ENCODE measurements around the gene AOC1.

The AOC1 gene

GRCh38 chr7:150856303-150857275 lies 4.3 kb downstream of the AOC1 start:
- H3K79me2 ChIP-seq (ENCODE audit: insufficient read depth, low read length), result no peaks in the 10 kb centered on the region
- H4K20me1 ChIP-seq (ENCODE audit: insufficient read depth, low read length), result no peaks in the 10 kb centered on the region
- no peaks in the 10 kb centered on the region for H3F3A ChIP-seq (ENCODE audit: insufficient read depth, low read length)
- H3K4me3 ChIP-seq (ENCODE audit: low read depth, low read length, poor library complexity, severe bottlenecking), result no peak overlapping the region
- no peaks in the 10 kb centered on the region for H3K9me3 ChIP-seq (ENCODE audit: low read length)
- no peaks in the 10 kb centered on the region for H3K36me3 ChIP-seq (ENCODE audit: insufficient read depth, low read length)
- TF ChIP-seq EZH2 (IDR thresholded peaks at IDR 0.05; ENCODE audit: borderline replicate concordance, low read length) (no peak), CTCF (IDR thresholded peaks at IDR 0.05; ENCODE audit: low read length) (no peak)
- H3K27ac ChIP-seq (ENCODE audit: low read depth, low read length, poor library complexity, severe bottlenecking), result no peak overlapping the region
- H3K27me3 ChIP-seq (ENCODE audit: insufficient read depth, low read length), result peaks cover 26% of the 10 kb centered on the region; the same call in 1 of the 2 replicates
- H3K4me1 ChIP-seq (ENCODE audit: insufficient read depth, low read length, severe bottlenecking), result no peaks in the 10 kb centered on the region
- H3K4me2 ChIP-seq (ENCODE audit: low read length), result no peak overlapping the region
- H3K9me2 ChIP-seq (ENCODE audit: low read depth, low read length), result no peaks in the 10 kb centered on the region
- H3K9ac ChIP-seq (ENCODE audit: low read length), result no peak overlapping the region
- H2AFZ ChIP-seq (ENCODE audit: low read length), result no peak overlapping the region

- H3K27me3 ChIP-seq (ENCODE audit: insufficient read depth, low read length), result peaks cover 17% of the 10 kb centered on the region; the same call in 1 of the 2 replicates
- H3K79me2 ChIP-seq (ENCODE audit: insufficient read depth, low read length), result no peaks in the 10 kb centered on the region
- H3K4me2 ChIP-seq (ENCODE audit: low read length), result no peak overlapping the region
- no peaks in the 10 kb centered on the region for H3K36me3 ChIP-seq (ENCODE audit: insufficient read depth, low read length)
- H3K9ac ChIP-seq (ENCODE audit: low read length), result no peak overlapping the region
- H2AFZ ChIP-seq (ENCODE audit: low read length), result no peak overlapping the region
- H3K9me3 ChIP-seq (ENCODE audit: low read length), result no peaks in the 10 kb centered on the region
- no peaks in the 10 kb centered on the region for H4K20me1 ChIP-seq (ENCODE audit: insufficient read depth, low read length)
- H3F3A ChIP-seq (ENCODE audit: insufficient read depth, low read length), result no peaks in the 10 kb centered on the region
- no peak for TF ChIP-seq EZH2 (IDR thresholded peaks at IDR 0.05; ENCODE audit: borderline replicate concordance, low read length)
- TF ChIP-seq CTCF (IDR thresholded peaks at IDR 0.05; ENCODE audit: low read length), result no peak
- H3K4me1 ChIP-seq (ENCODE audit: insufficient read depth, low read length, severe bottlenecking), result no peaks in the 10 kb centered on the region
- no peak overlapping the region for H3K4me3 ChIP-seq (ENCODE audit: low read depth, low read length, poor library complexity, severe bottlenecking)
- H3K27ac ChIP-seq (ENCODE audit: low read depth, low read length, poor library complexity, severe bottlenecking), result no peak overlapping the region
- no peaks in the 10 kb centered on the region for H3K9me2 ChIP-seq (ENCODE audit: low read depth, low read length)
Observed at GRCh38 chr7:150857276-150858055, 5.1 kb downstream of the AOC1 start.

GRCh38 chr7:150858236-150859197 lies 6.2 kb downstream of the AOC1 start:
- Histone ChIP-seq H3K9ac (ENCODE audit: low read length) (no peak overlapping the region), H2AFZ (ENCODE audit: low read length) (no peak overlapping the region), H3F3A (ENCODE audit: insufficient read depth, low read length) (no peaks in the 10 kb centered on the region), H3K9me2 (ENCODE audit: low read depth, low read length) (no peaks in the 10 kb centered on the region), H3K9me3 (ENCODE audit: low read length) (no peaks in the 10 kb centered on the region), H3K27ac (ENCODE audit: low read depth, low read length, poor library complexity, severe bottlenecking) (no peak overlapping the region), H3K27me3 (ENCODE audit: insufficient read depth, low read length) (peaks cover 15% of the 10 kb centered on the region; the same call in 1 of the 2 replicates), H3K4me2 (ENCODE audit: low read length) (no peak overlapping the region), H3K4me1 (ENCODE audit: insufficient read depth, low read length, severe bottlenecking) (no peaks in the 10 kb centered on the region), H3K79me2 (ENCODE audit: insufficient read depth, low read length) (no peaks in the 10 kb centered on the region), H3K36me3 (ENCODE audit: insufficient read depth, low read length) (no peaks in the 10 kb centered on the region), H4K20me1 (ENCODE audit: insufficient read depth, low read length) (no peaks in the 10 kb centered on the region), H3K4me3 (ENCODE audit: low read depth, low read length, poor library complexity, severe bottlenecking) (no peak overlapping the region)
- no peak for TF ChIP-seq EZH2 (IDR thresholded peaks at IDR 0.05; ENCODE audit: borderline replicate concordance, low read length)
- no peak for TF ChIP-seq CTCF (IDR thresholded peaks at IDR 0.05; ENCODE audit: low read length)
